Measurements from ENCODE around the gene RC3H1.
"Not testable (repeated sequence)": the region's sequence is repeated elsewhere in the genome, so short reads cannot be mapped to it uniquely, and the experiment has no call there.

Gene RC3H1

DNA sequence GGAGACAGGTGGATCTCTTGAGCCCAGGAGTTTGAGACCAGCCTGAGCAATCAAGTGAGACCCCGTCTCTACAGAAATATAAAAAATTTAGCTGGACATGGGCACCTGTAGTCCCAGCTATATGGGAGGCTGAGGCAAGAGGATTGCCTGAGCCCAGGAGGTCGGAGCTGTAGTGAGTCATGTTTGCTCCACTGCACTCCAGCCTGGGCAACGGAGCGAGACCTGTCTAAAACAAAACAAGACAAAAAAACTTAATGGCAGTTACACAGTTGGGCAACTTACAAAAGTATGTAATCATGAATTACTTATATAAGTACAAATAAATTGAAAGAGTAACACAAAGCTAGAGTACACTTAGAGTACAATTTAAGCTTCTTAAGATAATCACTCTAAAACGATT, 25.2 kb downstream of the RC3H1 start:
- no peak for DNase-seq (ENCODE audit: low read depth)

DNA sequence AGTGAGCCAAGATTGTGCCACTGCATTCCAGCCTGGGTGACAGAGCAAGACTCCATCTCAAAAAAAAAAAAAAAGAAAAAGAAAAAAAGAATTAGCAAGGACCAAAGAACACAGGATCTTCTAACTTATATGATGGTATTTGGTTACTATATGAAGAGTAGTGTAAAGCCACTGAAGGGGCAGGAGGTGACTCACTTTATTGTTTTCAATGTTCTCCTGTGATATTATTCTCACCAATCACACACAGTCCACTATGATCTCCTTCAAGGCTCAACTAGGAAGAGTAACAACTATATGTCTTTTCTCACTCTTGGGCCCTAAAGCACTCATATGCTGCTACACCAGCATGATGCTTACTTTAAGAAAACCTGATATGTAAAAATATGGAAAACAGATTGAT, 26.7 kb downstream of the RC3H1 start:
- no peak for DNase-seq (ENCODE audit: low read depth)
- no peak overlapping the region for H3K4me3 ChIP-seq (ENCODE audit: low read depth, low read length)
- TF ChIP-seq POLR2A (IDR thresholded peaks at IDR 0.05; ENCODE audit: extremely low read depth, insufficient read length) (no peak), MYC (IDR thresholded peaks at IDR 0.05; ENCODE audit: low read depth, low read length) (no peak), MAX (IDR thresholded peaks at IDR 0.05; ENCODE audit: low read depth, low read length) (no peak)
- TF ChIP-seq, protein P1, sequence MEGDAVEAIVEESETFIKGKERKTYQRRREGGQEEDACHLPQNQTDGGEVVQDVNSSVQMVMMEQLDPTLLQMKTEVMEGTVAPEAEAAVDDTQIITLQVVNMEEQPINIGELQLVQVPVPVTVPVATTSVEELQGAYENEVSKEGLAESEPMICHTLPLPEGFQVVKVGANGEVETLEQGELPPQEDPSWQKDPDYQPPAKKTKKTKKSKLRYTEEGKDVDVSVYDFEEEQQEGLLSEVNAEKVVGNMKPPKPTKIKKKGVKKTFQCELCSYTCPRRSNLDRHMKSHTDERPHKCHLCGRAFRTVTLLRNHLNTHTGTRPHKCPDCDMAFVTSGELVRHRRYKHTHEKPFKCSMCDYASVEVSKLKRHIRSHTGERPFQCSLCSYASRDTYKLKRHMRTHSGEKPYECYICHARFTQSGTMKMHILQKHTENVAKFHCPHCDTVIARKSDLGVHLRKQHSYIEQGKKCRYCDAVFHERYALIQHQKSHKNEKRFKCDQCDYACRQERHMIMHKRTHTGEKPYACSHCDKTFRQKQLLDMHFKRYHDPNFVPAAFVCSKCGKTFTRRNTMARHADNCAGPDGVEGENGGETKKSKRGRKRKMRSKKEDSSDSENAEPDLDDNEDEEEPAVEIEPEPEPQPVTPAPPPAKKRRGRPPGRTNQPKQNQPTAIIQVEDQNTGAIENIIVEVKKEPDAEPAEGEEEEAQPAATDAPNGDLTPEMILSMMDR (IDR thresholded peaks at IDR 0.05; ENCODE audit: low read depth, low read length), result no peak

More for the DNA sequence above, 25.2 kb downstream of the RC3H1 start:
- TF ChIP-seq MYC (IDR thresholded peaks at IDR 0.05; ENCODE audit: low read depth, low read length) (no peak), POLR2A (IDR thresholded peaks at IDR 0.05; ENCODE audit: extremely low read depth, insufficient read length) (no peak), MAX (IDR thresholded peaks at IDR 0.05; ENCODE audit: low read depth, low read length) (no peak)
- TF ChIP-seq, protein P1 (IDR thresholded peaks at IDR 0.05; ENCODE audit: low read depth, low read length), result no peak
- H3K4me3 ChIP-seq (ENCODE audit: low read depth, low read length), result no peak overlapping the region

DNA sequence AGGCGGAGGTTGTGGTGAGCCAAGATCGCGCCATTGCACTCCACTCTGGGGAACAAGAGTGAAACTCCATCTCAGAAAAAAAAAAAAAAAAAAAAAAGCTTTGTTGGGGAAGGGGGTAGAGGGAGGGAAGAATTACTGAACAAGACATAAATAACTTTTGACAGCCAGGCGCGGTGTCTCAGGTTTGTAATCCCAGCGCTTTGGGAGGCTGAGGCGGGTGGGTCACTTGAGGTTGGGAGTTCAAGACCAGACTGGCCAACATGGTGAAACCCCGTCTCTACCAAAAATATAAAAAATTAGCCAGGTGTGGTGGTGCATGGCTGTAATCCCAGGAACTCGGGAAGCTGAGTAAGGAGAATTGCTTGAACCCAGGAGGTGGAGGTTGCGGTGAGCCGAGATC, 28.2 kb downstream of the RC3H1 start:
- DNase-seq (ENCODE audit: low read depth); H3K4me3 ChIP-seq (ENCODE audit: low read depth, low read length): not testable (repeated sequence)

GRCh38 chr1:173988068-173988467, 34.1 kb downstream of the RC3H1 start:
- TF ChIP-seq MAX (IDR thresholded peaks at IDR 0.05; ENCODE audit: low read depth, low read length), result no peak
- TF ChIP-seq, protein P1 (IDR thresholded peaks at IDR 0.05; ENCODE audit: low read depth, low read length), result no peak
- TF ChIP-seq MYC (IDR thresholded peaks at IDR 0.05; ENCODE audit: low read depth, low read length), result no peak
- TF ChIP-seq POLR2A (IDR thresholded peaks at IDR 0.05; ENCODE audit: extremely low read depth, insufficient read length), result no peak
- no peak for DNase-seq (ENCODE audit: low read depth)
- no peak overlapping the region for H3K4me3 ChIP-seq (ENCODE audit: low read depth, low read length)

DNA sequence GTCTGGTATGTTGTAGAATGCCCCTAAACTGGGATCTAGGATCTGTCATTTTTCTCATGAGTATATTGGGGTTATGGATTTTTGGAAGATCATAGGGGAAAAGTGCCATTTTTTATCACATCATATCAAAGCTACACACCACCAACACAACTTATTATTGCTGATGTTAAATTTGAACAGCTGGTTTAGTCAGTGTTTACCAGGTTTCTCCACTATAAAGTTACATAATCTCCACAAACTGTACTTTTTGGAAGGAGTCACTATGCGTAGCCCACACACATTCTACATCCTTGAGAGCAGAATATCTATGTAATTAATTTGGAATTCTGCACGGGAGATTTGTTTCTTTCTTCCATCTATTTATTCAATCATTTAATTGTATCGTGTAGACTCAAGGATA, 35.2 kb downstream of the RC3H1 start:
- H3K4me3 ChIP-seq (ENCODE audit: low read depth, low read length), result no peak overlapping the region

DNA sequence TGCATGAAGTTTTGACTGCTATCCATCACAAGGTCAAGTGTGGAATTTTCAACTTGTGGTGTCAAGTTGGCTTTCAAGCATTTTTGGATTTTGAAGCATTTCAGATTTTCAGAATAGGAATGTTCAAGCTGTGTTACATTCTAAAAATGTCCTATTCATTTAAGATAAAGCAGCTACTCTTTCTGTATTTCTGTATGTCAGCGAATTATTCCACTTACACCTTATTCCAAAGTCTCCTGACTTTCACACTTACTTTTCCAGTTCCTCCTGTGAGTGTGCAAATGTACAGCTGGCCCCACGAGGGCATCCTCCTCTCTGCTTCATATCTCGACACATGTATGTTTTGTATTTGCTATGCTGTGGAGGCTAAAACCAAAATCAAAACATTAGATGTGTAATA, 51.9 kb downstream of the RC3H1 start:
- DNase-seq (ENCODE audit: low read depth), result no peak
- TF ChIP-seq POLR2A (IDR thresholded peaks at IDR 0.05; ENCODE audit: extremely low read depth, insufficient read length) (no peak), MYC (IDR thresholded peaks at IDR 0.05; ENCODE audit: low read depth, low read length) (no peak), MAX (IDR thresholded peaks at IDR 0.05; ENCODE audit: low read depth, low read length) (no peak)
- TF ChIP-seq, protein P1 (IDR thresholded peaks at IDR 0.05; ENCODE audit: low read depth, low read length), result no peak
- no peak overlapping the region for H3K4me3 ChIP-seq (ENCODE audit: low read depth, low read length)

More for the DNA sequence above, 35.2 kb downstream of the RC3H1 start:
- no peak for DNase-seq (ENCODE audit: low read depth)
- TF ChIP-seq, protein P1 (IDR thresholded peaks at IDR 0.05; ENCODE audit: low read depth, low read length), result no peak
- no peak for TF ChIP-seq MAX (IDR thresholded peaks at IDR 0.05; ENCODE audit: low read depth, low read length)
- no peak for TF ChIP-seq POLR2A (IDR thresholded peaks at IDR 0.05; ENCODE audit: extremely low read depth, insufficient read length)
- no peak for TF ChIP-seq MYC (IDR thresholded peaks at IDR 0.05; ENCODE audit: low read depth, low read length)

DNA sequence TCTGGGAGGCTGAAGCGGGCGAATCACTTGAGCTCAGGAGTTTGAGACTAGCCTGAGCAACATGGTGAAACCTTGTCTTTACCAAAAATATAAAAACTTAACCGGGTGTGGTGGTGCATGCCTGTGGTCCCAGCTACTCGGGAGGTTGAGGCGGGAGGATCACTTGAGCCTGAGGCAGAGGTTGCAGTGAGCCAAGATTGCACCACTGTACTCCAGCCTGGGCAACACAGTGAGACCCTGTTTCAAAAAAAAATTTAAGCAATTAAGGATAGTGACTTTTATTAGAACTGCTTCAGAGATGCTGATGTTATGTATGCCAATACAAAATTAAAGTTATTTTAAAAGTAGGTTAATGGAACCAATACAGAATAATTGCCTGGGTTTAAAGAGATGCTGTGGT, 56.3 kb downstream of the RC3H1 start:
- not testable (repeated sequence) for H3K4me3 ChIP-seq (ENCODE audit: low read depth, low read length); DNase-seq (ENCODE audit: low read depth)

Data from NB4 (cell line).